Lower lobe of right lung (tissue), 2 donors: ENCODE results near the gene FAM47B. TPM values are rescaled to one million over a fixed set of nuclear protein-coding genes. Genes with fewer than 3 reads are reported as not detected.

Source experiments
- ATAC-seq, 2 donors: fragments of 200-7000 bp; cut with Tn5 transposase; one replicate each; pipeline ENCODE4 v1.9.1; 2020 to 2022; ENCODE audit warnings: mild to moderate bottlenecking in 2 of 2, moderate library complexity in 2 of 2
- DNase-seq: peaks from one replicate; pipeline ENCODE4 v3.0.0-alpha.2; 2020
- H3K27ac ChIP-seq: fragments of 200-600 bp; one replicate; pipeline ENCODE4 v1.8.0; 2022
- H3K27me3 ChIP-seq: fragments of 200-600 bp; one replicate; pipeline ENCODE4 v1.8.0; 2022; ENCODE audit warnings: low read depth
- H3K36me3 ChIP-seq: fragments of 200-600 bp; one replicate; pipeline ENCODE4 v1.8.0; 2022; ENCODE audit warnings: mild to moderate bottlenecking
- H3K4me1 ChIP-seq: fragments of 200-600 bp; one replicate; pipeline ENCODE4 v1.8.0; 2022
- H3K4me3 ChIP-seq: fragments of 200-600 bp; one replicate; pipeline ENCODE4 v1.8.0; 2022; ENCODE audit warnings: mild to moderate bottlenecking
- H3K9me3 ChIP-seq: fragments of 200-600 bp; one replicate; pipeline ENCODE4 v1.8.0; 2022
- CTCF ChIP-seq: fragments of 200-600 bp; IDR thresholded peaks from one replicate; pipeline ENCODE4 v1.8.0; 2022; ENCODE audit warnings: antibody characterized with exemption, mild to moderate bottlenecking
- intact Hi-C: fragments of 100-400 bp; cut with DNase I; formaldehyde crosslinking; loops from one replicate; pipeline ENCODE4 v1.11.0; 2022
- total RNA-seq: library from RNA; stranded (reverse); fragmentation: NEBNext Ultra II Directional; extraction: Animal tissue kit (Norgen Biotek cat#: 25700); gene quantifications from one replicate; pipeline ENCODE4 v1.2.1, GENCODE V29; 2021
- donor health status: DM: no; HTN: yes; CAD: no; lungs with severe emphysema.

The FAM47B gene
- total RNA-seq, 1 donor from 2014 or later = not detected

GRCh38 chrX:34943235-34943634 lies 639 bp downstream of the FAM47B start:
- Histone ChIP-seq H3K27me3 (no peaks in the 10 kb centered on the region), H3K36me3 (no peaks in the 10 kb centered on the region), H3K27ac (no peak overlapping the region), H3K9me3 (no peaks in the 10 kb centered on the region), H3K4me1 (no peaks in the 10 kb centered on the region), H3K4me3 (no peak overlapping the region)
- no peak for ATAC-seq
- TF ChIP-seq CTCF = no peak
- DNase-seq = no peak
- intact Hi-C loops = no loop called here

GRCh38 chrX:34956916-34957315 lies 14.3 kb downstream of the FAM47B start:
- TF ChIP-seq CTCF = no peak
- no peaks in the 10 kb centered on the region for H3K4me1 ChIP-seq
- no peak overlapping the region for H3K4me3 ChIP-seq
- intact Hi-C loops = no loop called here
- no peaks in the 10 kb centered on the region for H3K27me3 ChIP-seq
- DNase-seq (no peak), ATAC-seq (no peak)
- H3K27ac ChIP-seq = no peak overlapping the region
- no peaks in the 10 kb centered on the region for H3K36me3 ChIP-seq
- no peaks in the 10 kb centered on the region for H3K9me3 ChIP-seq

- ATAC-seq = no peak
- no peak for TF ChIP-seq CTCF
- no peak overlapping the region for H3K27ac ChIP-seq
- H3K9me3 ChIP-seq = no peaks in the 10 kb centered on the region
- no peaks in the 10 kb centered on the region for H3K36me3 ChIP-seq
- H3K4me1 ChIP-seq = no peaks in the 10 kb centered on the region
- H3K27me3 ChIP-seq = no peaks in the 10 kb centered on the region
- intact Hi-C loops = no loop called here
- no peak for DNase-seq
- no peak overlapping the region for H3K4me3 ChIP-seq
These were observed 19.1 kb downstream of the FAM47B start for GRCh38 chrX:34961662-34962061.

GRCh38 chrX:34972206-34972605 lies 29.6 kb downstream of the FAM47B start:
- H3K36me3 ChIP-seq = no peaks in the 10 kb centered on the region
- no peak overlapping the region for H3K4me3 ChIP-seq
- no peaks in the 10 kb centered on the region for H3K27me3 ChIP-seq
- intact Hi-C loops = no loop called here
- no peak for TF ChIP-seq CTCF
- DNase-seq (no peak), ATAC-seq (no peak)
- no peak overlapping the region for H3K27ac ChIP-seq
- H3K9me3 ChIP-seq = no peaks in the 10 kb centered on the region
- no peaks in the 10 kb centered on the region for H3K4me1 ChIP-seq

GRCh38 chrX:34978171-34978570 lies 35.6 kb downstream of the FAM47B start:
- H3K27ac ChIP-seq = no peak overlapping the region
- no peaks in the 10 kb centered on the region for H3K36me3 ChIP-seq
- TF ChIP-seq CTCF = no peak
- ATAC-seq (no peak), DNase-seq (no peak)
- no peaks in the 10 kb centered on the region for H3K9me3 ChIP-seq
- no peaks in the 10 kb centered on the region for H3K27me3 ChIP-seq
- intact Hi-C loops = no loop called here
- no peak overlapping the region for H3K4me3 ChIP-seq
- H3K4me1 ChIP-seq = no peaks in the 10 kb centered on the region

- H3K27me3 ChIP-seq = no peaks in the 10 kb centered on the region
- H3K9me3 ChIP-seq = no peaks in the 10 kb centered on the region
- H3K4me1 ChIP-seq = no peaks in the 10 kb centered on the region
- intact Hi-C loops = no loop called here
- no peak overlapping the region for H3K4me3 ChIP-seq
- no peaks in the 10 kb centered on the region for H3K36me3 ChIP-seq
- ATAC-seq = no peak
- DNase-seq = no peak
- no peak for TF ChIP-seq CTCF
- no peak overlapping the region for H3K27ac ChIP-seq
These were observed 45.0 kb downstream of the FAM47B start for GRCh38 chrX:34987646-34988045.
